Activated CD8-positive, alpha-beta T cell treated with anti-CD3 and anti-CD28 coated beads for 36 hours (primary cell): ENCODE measurements around the gene TCN2. TPM values are rescaled to one million over a fixed set of nuclear protein-coding genes. Genes with fewer than 3 reads are reported as not detected.

ENCODE experiments used
- ATAC-seq: fragments of 200-7000 bp; cut with Tn5 transposase; one replicate; pipeline ENCODE4 v1.10.0; 2021; ENCODE audit warnings: mild to moderate bottlenecking, moderate library complexity
- CTCF ChIA-PET: fragments of 350-600 bp; sonication (Branson Sonifier 250); formaldehyde crosslinking; loops from one replicate; lab custom pipeline; 2021; ENCODE audit warnings: antibody characterized with exemption; lab: Charles Lee
- POLR2A ChIA-PET: fragments of 350-600 bp; sonication (Branson Sonifier 250); formaldehyde crosslinking; loops from one replicate; lab custom pipeline; 2021; ENCODE audit warnings: antibody characterized with exemption; lab: Charles Lee
- DNase-seq: peaks from one replicate; pipeline ENCODE4 v3.0.0-alpha.2; 2020
- H3K27ac Mint-ChIP-seq: one replicate; pipeline ENCODE4 v1.8.0; 2021; ENCODE audit warnings: mild to moderate bottlenecking, mixed read lengths
- H3K27me3 Mint-ChIP-seq: one replicate; pipeline ENCODE4 v1.8.0; 2021; ENCODE audit warnings: mixed read lengths
- H3K36me3 Mint-ChIP-seq: one replicate; pipeline ENCODE4 v1.8.0; 2021; ENCODE audit warnings: low read depth, mixed read lengths
- H3K4me1 Mint-ChIP-seq: one replicate; pipeline ENCODE4 v1.8.0; 2021; ENCODE audit warnings: low read depth, mixed read lengths
- H3K4me3 Mint-ChIP-seq: one replicate; pipeline ENCODE4 v1.8.0; 2021; ENCODE audit warnings: mild to moderate bottlenecking, moderate library complexity, mixed read lengths
- H3K9me3 Mint-ChIP-seq: one replicate; pipeline ENCODE4 v1.8.0; 2021; ENCODE audit warnings: mixed read lengths
- CTCF ChIP-seq: fragments of 200-600 bp; IDR thresholded peaks from one replicate; pipeline ENCODE4 v1.8.0; 2022; ENCODE audit warnings: antibody characterized with exemption, mild to moderate bottlenecking
- intact Hi-C: fragments of 100-400 bp; cut with micrococcal nuclease; formaldehyde crosslinking; loops from one replicate; pipeline ENCODE4 v1.10.0; 2022
- total RNA-seq, 2 experiments: library from RNA; stranded (reverse); gene quantifications; one replicate each; pipeline ENCODE4 v1.2.3, GENCODE V29; 2021

Gene TCN2
- total RNA-seq, 2 experiments from 2014 or later: 0.16 TPM; not detected in 1

- no peaks in the 10 kb centered on the region for H3K9me3 Mint-ChIP-seq
- H3K27me3 Mint-ChIP-seq: no peaks in the 10 kb centered on the region
- no peak for TF ChIP-seq CTCF
- H3K4me1 Mint-ChIP-seq: peaks cover 21% of the 10 kb centered on the region
- ATAC-seq (peak; percentile 88), DNase-seq (peak; percentile 97)
- intact Hi-C loops: no loop called here
- peak within 1 kb of the TSS; percentile 90 for H3K27ac Mint-ChIP-seq
- H3K36me3 Mint-ChIP-seq: peaks cover 3% of the 10 kb centered on the region
- POLR2A ChIA-PET: interaction anchor here (0.6 to 2.6 kb wide), 12 partner anchors 8 to 328 kb away, joined by 3 to 19 read pairs (median 4); partner anchors contain the start of gene TCN2
- H3K4me3 Mint-ChIP-seq: peak within 1 kb of the TSS; percentile 78
- CTCF ChIA-PET: interaction anchor here (0.5 to 4.7 kb wide), 41 partner anchors 8 to 457 kb away, joined by 3 to 105 read pairs (median 6); partner anchors contain the start of genes DUSP18, PES1 and TCN2
Observed at GRCh38 chr22:30635273-30636225, 28.6 kb downstream of the TCN2 start, which contains the start of gene SLC35E4. Gene SLC35E4, plus strand, starts transcription at chr22:30635781. Its CDS starts 670 bp downstream, at chr22:30636451.

GRCh38 chr22:30636226-30637077 is 29.5 kb downstream of the TCN2 start:
- CTCF ChIA-PET: interaction anchor here (0.5 to 4.7 kb wide), 11 partner anchors 7 to 284 kb away, joined by 3 to 105 read pairs (median 19); partner anchors contain the start of genes DUSP18 and TCN2
- intact Hi-C loops: no loop called here
- TF ChIP-seq CTCF: no peak
- Mint-ChIP-seq H3K4me1 (peaks cover 21% of the 10 kb centered on the region), H3K27ac (peak overlapping the region; percentile 78), H3K9me3 (no peaks in the 10 kb centered on the region), H3K36me3 (peaks cover 3% of the 10 kb centered on the region), H3K27me3 (no peaks in the 10 kb centered on the region), H3K4me3 (peak overlapping the region; percentile 78)
- ATAC-seq (no peak), DNase-seq (peak; percentile 31)
- POLR2A ChIA-PET: interaction anchor here (0.8 to 2.6 kb wide), 7 partner anchors 9 to 118 kb away, joined by 3 to 19 read pairs (median 4); partner anchors contain the start of gene TCN2

GRCh38 chr22:30637701-30638114 is 30.7 kb downstream of the TCN2 start:
- H3K9me3 Mint-ChIP-seq: no peaks in the 10 kb centered on the region
- peaks cover 3% of the 10 kb centered on the region for H3K36me3 Mint-ChIP-seq
- ChIA-PET POLR2A (interaction anchor here (0.9 kb wide), 1 partner anchor 284 kb away, joined by 3 read pairs; no protein-coding TSS in a partner anchor), CTCF (interaction anchor here (1.1 to 2.0 kb wide), 2 partner anchors 12 to 117 kb away, joined by 4 to 6 read pairs; no protein-coding TSS in a partner anchor)
- ATAC-seq (no peak), DNase-seq (no peak)
- TF ChIP-seq CTCF: no peak
- H3K4me1 Mint-ChIP-seq: peaks cover 21% of the 10 kb centered on the region
- no peak overlapping the region for H3K27ac Mint-ChIP-seq
- H3K4me3 Mint-ChIP-seq: peak overlapping the region; percentile 78
- H3K27me3 Mint-ChIP-seq: no peaks in the 10 kb centered on the region
- intact Hi-C loops: no loop called here

DNA sequence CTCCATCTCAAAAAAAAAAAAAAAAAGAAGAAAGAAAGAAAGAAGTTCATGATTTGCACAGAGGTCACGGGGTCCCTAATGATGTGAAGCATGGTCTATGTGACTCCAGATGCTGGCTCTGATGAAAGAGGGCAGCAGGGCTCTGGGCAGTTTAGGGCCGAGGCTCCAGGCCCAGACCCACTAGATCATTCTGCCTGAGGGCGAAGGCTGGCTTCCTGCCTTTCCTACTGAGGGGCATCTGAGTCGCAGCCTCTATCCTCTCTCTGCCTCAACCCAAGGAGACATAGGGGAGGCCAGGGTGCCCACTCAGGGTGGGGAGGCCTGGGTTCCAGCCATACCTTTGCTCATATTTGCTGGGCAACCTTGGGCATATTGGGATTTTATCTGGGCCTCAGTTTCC is 33.4 kb downstream of the TCN2 start:
- ATAC-seq (no peak), DNase-seq (no peak)
- H3K4me1 Mint-ChIP-seq: peaks cover 34% of the 10 kb centered on the region
- no peak overlapping the region for H3K27ac Mint-ChIP-seq
- no peak overlapping the region for H3K4me3 Mint-ChIP-seq
- TF ChIP-seq CTCF: no peak
- peaks cover 3% of the 10 kb centered on the region for H3K36me3 Mint-ChIP-seq
- CTCF ChIA-PET: interaction anchor here (1.6 kb wide), 1 partner anchor 10 kb away, joined by 6 read pairs; no protein-coding TSS in a partner anchor
- POLR2A ChIA-PET: no interaction called here
- H3K27me3 Mint-ChIP-seq: no peaks in the 10 kb centered on the region
- intact Hi-C loops: no loop called here
- H3K9me3 Mint-ChIP-seq: no peaks in the 10 kb centered on the region
